WTC11 (cell line): Measurements from ENCODE around the gene GRAMD1B. TPM values are rescaled to one million over a fixed set of nuclear protein-coding genes. Genes with fewer than 3 reads are reported as not detected.

Experiments
- ATAC-seq: fragments of 200-7000 bp; cut with Tn5 transposase; 2 replicates; pipeline ENCODE4 v1.10.0; 2021; ENCODE audit warnings: mild to moderate bottlenecking, moderate library complexity
- CTCF ChIA-PET: fragments of 300-600 bp; sonication (Branson Sonifier 250); formaldehyde crosslinking; loops from one replicate; lab custom pipeline; 2021; ENCODE audit warnings: antibody characterized with exemption; lab: Charles Lee
- POLR2A ChIA-PET: fragments of 350-600 bp; sonication (Branson Sonifier 250); formaldehyde crosslinking; loops from one replicate; lab custom pipeline; 2021; ENCODE audit warnings: antibody characterized with exemption; lab: Charles Lee
- DNase-seq: peaks from one replicate; pipeline ENCODE4 v3.0.0; 2021; ENCODE audit warnings: low spot score
- H3K27ac Mint-ChIP-seq: 2 replicates; pipeline ENCODE4 v1.8.0; 2021; ENCODE audit warnings: mixed read lengths
- H3K27me3 Mint-ChIP-seq: 2 replicates; pipeline ENCODE4 v1.8.0; 2021; ENCODE audit warnings: low read depth, mild to moderate bottlenecking, moderate library complexity, mixed read lengths
- H3K36me3 Mint-ChIP-seq: 2 replicates; pipeline ENCODE4 v1.8.0; 2021; ENCODE audit warnings: mixed read lengths
- H3K4me1 Mint-ChIP-seq: 2 replicates; pipeline ENCODE4 v1.8.0; 2022; ENCODE audit warnings: mixed read lengths
- H3K4me3 Mint-ChIP-seq: 2 replicates; pipeline ENCODE4 v1.8.0; 2021; ENCODE audit warnings: mild to moderate bottlenecking, moderate library complexity, mixed read lengths
- H3K9me3 Mint-ChIP-seq: 2 replicates; pipeline ENCODE4 v1.8.0; 2021; ENCODE audit warnings: mixed read lengths
- CDX4 ChIP-seq: fragments of 250-450 bp; sonication (Bioruptor Pico); IDR thresholded peaks from 2 replicates; pipeline ENCODE4 v1.9.0; 2021; ENCODE audit warnings: moderate library complexity, mild to moderate bottlenecking, inconsistent platforms, borderline replicate concordance
- E2F5 ChIP-seq: sonication (generic); formaldehyde crosslinking; IDR thresholded peaks from 2 replicates; pipeline ENCODE4 v1.8.1; 2022; ENCODE audit warnings: mild to moderate bottlenecking, moderate library complexity, missing genetic modification reagents
- FOXK1 ChIP-seq: sonication (generic); formaldehyde crosslinking; IDR thresholded peaks from 2 replicates; pipeline ENCODE4 v1.8.0; 2022; ENCODE audit warnings: mild to moderate bottlenecking, moderate library complexity, missing genetic modification reagents
- GRHL2 ChIP-seq: fragments of 250-450 bp; sonication (Bioruptor Pico); IDR thresholded peaks from 2 replicates; pipeline ENCODE4 v1.8.0; 2022; ENCODE audit warnings: mild to moderate bottlenecking, moderate library complexity; ENCODE audit not compliant: insufficient replicate concordance, severe bottlenecking
- MXD4 ChIP-seq: fragments of 250-450 bp; sonication (Bioruptor Pico); IDR thresholded peaks from 2 replicates; pipeline ENCODE4 v1.8.0; 2021; ENCODE audit warnings: mild to moderate bottlenecking, moderate library complexity, borderline replicate concordance
- MYBL2 ChIP-seq: sonication (generic); formaldehyde crosslinking; IDR thresholded peaks from 2 replicates; pipeline ENCODE4 v1.8.1; 2023; ENCODE audit warnings: mild to moderate bottlenecking, moderate library complexity, missing genetic modification reagents
- NFE2L1 ChIP-seq: sonication (generic); formaldehyde crosslinking; IDR thresholded peaks from 2 replicates; pipeline ENCODE4 v1.8.1; 2023; ENCODE audit warnings: missing genetic modification reagents
- RELA ChIP-seq: sonication (generic); formaldehyde crosslinking; IDR thresholded peaks from 2 replicates; pipeline ENCODE4 v1.8.1; 2022; ENCODE audit warnings: missing genetic modification reagents, mild to moderate bottlenecking, borderline replicate concordance
- SOX15 ChIP-seq: fragments of 250-450 bp; sonication (Bioruptor Pico); IDR thresholded peaks from 2 replicates; pipeline ENCODE4 v1.9.0; 2021; ENCODE audit warnings: mild to moderate bottlenecking
- TCF7 ChIP-seq: sonication (generic); formaldehyde crosslinking; IDR thresholded peaks from 2 replicates; pipeline ENCODE4 v1.8.0; 2022; ENCODE audit warnings: mild to moderate bottlenecking, low read depth, missing genetic modification reagents, moderate library complexity
- ZBTB21 ChIP-seq: sonication (generic); formaldehyde crosslinking; IDR thresholded peaks from 2 replicates; pipeline ENCODE4 v1.8.1; 2023; ENCODE audit warnings: mild to moderate bottlenecking, missing genetic modification reagents, borderline replicate concordance
- ZNF416 ChIP-seq: fragments of 250-450 bp; sonication (Bioruptor Pico); IDR thresholded peaks from 2 replicates; pipeline ENCODE4 v1.9.0; 2021; ENCODE audit warnings: mild to moderate bottlenecking, inconsistent platforms
- ZNF532 ChIP-seq: fragments of 250-450 bp; sonication (Bioruptor Pico); IDR thresholded peaks from 2 replicates; pipeline ENCODE4 v1.9.0; 2021; ENCODE audit warnings: mild to moderate bottlenecking, borderline replicate concordance
- ZNF671 ChIP-seq: fragments of 250-450 bp; sonication (Bioruptor Pico); IDR thresholded peaks from 2 replicates; pipeline ENCODE4 v1.8.0; 2021; ENCODE audit warnings: mild to moderate bottlenecking
- total RNA-seq: library from RNA; stranded (reverse); gene quantifications from 3 replicates; pipeline ENCODE4 v1.2.3, GENCODE V29; 2021
- TF ChIP-seq, protein P1 (sequence below): sonication (generic); formaldehyde crosslinking; IDR thresholded peaks from 2 replicates; pipeline ENCODE4 v1.8.1; 2023; ENCODE audit warnings: mild to moderate bottlenecking, missing genetic modification reagents, moderate library complexity
- TF ChIP-seq, protein P2 (sequence below): sonication (generic); formaldehyde crosslinking; IDR thresholded peaks from 2 replicates; pipeline ENCODE4 v1.8.0; 2023; ENCODE audit warnings: missing genetic modification reagents, mild to moderate bottlenecking, borderline replicate concordance
- TF ChIP-seq, protein P3 (sequence below): fragments of 250-450 bp; sonication (Bioruptor Pico); IDR thresholded peaks from 2 replicates; pipeline ENCODE4 v1.9.0; 2021; ENCODE audit warnings: mild to moderate bottlenecking
- TF ChIP-seq, protein P4 (sequence below): sonication (generic); formaldehyde crosslinking; IDR thresholded peaks from 2 replicates; pipeline ENCODE4 v1.8.1; 2023; ENCODE audit warnings: mild to moderate bottlenecking, missing genetic modification reagents, borderline replicate concordance

Gene GRAMD1B
- total RNA-seq, 1 experiment from 2014 or later, result 31.5 TPM

- Mint-ChIP-seq H3K27ac (no peak overlapping the region), H3K36me3 (no peaks in the 10 kb centered on the region), H3K27me3 (peaks cover 34% of the 10 kb centered on the region), H3K4me1 (peaks cover 30% of the 10 kb centered on the region), H3K9me3 (0 out of 2 replicates have a peak, but pooled peaks cover 4% of the 10 kb centered on the region), H3K4me3 (no peak overlapping the region)
- CTCF ChIA-PET, result interaction anchor here (1.3 to 4.4 kb wide), 17 partner anchors 12 to 305 kb away, joined by 3 to 217 read pairs (median 11); partner anchors contain the start of gene GRAMD1B
- POLR2A ChIA-PET, result interaction anchor here (1.4 kb wide), 1 partner anchor 69 kb away, joined by 3 read pairs; no protein-coding TSS in a partner anchor
- ATAC-seq (no peak), DNase-seq (no peak)
- TF ChIP-seq SOX15 (CRISPR knock-in tag), result no peak
- no peak for TF ChIP-seq GRHL2 (CRISPR knock-in tag)
- no peak for TF ChIP-seq ZBTB21 (CRISPR knock-in tag)
- TF ChIP-seq MYBL2 (CRISPR knock-in tag), result no peak
- TF ChIP-seq ZNF671 (CRISPR knock-in tag), result no peak
- TF ChIP-seq E2F5 (CRISPR knock-in tag), result no peak
- no peak for TF ChIP-seq MXD4 (CRISPR knock-in tag)
- TF ChIP-seq, protein P1, sequence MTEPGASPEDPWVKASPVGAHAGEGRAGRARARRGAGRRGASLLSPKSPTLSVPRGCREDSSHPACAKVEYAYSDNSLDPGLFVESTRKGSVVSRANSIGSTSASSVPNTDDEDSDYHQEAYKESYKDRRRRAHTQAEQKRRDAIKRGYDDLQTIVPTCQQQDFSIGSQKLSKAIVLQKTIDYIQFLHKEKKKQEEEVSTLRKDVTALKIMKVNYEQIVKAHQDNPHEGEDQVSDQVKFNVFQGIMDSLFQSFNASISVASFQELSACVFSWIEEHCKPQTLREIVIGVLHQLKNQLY (CRISPR knock-in tag), result no peak
- TF ChIP-seq, protein P2, sequence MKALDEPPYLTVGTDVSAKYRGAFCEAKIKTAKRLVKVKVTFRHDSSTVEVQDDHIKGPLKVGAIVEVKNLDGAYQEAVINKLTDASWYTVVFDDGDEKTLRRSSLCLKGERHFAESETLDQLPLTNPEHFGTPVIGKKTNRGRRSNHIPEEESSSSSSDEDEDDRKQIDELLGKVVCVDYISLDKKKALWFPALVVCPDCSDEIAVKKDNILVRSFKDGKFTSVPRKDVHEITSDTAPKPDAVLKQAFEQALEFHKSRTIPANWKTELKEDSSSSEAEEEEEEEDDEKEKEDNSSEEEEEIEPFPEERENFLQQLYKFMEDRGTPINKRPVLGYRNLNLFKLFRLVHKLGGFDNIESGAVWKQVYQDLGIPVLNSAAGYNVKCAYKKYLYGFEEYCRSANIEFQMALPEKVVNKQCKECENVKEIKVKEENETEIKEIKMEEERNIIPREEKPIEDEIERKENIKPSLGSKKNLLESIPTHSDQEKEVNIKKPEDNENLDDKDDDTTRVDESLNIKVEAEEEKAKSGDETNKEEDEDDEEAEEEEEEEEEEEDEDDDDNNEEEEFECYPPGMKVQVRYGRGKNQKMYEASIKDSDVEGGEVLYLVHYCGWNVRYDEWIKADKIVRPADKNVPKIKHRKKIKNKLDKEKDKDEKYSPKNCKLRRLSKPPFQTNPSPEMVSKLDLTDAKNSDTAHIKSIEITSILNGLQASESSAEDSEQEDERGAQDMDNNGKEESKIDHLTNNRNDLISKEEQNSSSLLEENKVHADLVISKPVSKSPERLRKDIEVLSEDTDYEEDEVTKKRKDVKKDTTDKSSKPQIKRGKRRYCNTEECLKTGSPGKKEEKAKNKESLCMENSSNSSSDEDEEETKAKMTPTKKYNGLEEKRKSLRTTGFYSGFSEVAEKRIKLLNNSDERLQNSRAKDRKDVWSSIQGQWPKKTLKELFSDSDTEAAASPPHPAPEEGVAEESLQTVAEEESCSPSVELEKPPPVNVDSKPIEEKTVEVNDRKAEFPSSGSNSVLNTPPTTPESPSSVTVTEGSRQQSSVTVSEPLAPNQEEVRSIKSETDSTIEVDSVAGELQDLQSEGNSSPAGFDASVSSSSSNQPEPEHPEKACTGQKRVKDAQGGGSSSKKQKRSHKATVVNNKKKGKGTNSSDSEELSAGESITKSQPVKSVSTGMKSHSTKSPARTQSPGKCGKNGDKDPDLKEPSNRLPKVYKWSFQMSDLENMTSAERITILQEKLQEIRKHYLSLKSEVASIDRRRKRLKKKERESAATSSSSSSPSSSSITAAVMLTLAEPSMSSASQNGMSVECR (CRISPR knock-in tag), result no peak
- no peak for TF ChIP-seq ZNF416 (CRISPR knock-in tag)
- no peak for TF ChIP-seq NFE2L1 (CRISPR knock-in tag)
- no peak for TF ChIP-seq ZNF532 (CRISPR knock-in tag)
- TF ChIP-seq FOXK1 (CRISPR knock-in tag), result no peak
- TF ChIP-seq, protein P3, sequence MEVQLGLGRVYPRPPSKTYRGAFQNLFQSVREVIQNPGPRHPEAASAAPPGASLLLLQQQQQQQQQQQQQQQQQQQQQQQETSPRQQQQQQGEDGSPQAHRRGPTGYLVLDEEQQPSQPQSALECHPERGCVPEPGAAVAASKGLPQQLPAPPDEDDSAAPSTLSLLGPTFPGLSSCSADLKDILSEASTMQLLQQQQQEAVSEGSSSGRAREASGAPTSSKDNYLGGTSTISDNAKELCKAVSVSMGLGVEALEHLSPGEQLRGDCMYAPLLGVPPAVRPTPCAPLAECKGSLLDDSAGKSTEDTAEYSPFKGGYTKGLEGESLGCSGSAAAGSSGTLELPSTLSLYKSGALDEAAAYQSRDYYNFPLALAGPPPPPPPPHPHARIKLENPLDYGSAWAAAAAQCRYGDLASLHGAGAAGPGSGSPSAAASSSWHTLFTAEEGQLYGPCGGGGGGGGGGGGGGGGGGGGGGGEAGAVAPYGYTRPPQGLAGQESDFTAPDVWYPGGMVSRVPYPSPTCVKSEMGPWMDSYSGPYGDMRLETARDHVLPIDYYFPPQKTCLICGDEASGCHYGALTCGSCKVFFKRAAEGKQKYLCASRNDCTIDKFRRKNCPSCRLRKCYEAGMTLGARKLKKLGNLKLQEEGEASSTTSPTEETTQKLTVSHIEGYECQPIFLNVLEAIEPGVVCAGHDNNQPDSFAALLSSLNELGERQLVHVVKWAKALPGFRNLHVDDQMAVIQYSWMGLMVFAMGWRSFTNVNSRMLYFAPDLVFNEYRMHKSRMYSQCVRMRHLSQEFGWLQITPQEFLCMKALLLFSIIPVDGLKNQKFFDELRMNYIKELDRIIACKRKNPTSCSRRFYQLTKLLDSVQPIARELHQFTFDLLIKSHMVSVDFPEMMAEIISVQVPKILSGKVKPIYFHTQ (CRISPR knock-in tag), result no peak
- TF ChIP-seq, protein P4, sequence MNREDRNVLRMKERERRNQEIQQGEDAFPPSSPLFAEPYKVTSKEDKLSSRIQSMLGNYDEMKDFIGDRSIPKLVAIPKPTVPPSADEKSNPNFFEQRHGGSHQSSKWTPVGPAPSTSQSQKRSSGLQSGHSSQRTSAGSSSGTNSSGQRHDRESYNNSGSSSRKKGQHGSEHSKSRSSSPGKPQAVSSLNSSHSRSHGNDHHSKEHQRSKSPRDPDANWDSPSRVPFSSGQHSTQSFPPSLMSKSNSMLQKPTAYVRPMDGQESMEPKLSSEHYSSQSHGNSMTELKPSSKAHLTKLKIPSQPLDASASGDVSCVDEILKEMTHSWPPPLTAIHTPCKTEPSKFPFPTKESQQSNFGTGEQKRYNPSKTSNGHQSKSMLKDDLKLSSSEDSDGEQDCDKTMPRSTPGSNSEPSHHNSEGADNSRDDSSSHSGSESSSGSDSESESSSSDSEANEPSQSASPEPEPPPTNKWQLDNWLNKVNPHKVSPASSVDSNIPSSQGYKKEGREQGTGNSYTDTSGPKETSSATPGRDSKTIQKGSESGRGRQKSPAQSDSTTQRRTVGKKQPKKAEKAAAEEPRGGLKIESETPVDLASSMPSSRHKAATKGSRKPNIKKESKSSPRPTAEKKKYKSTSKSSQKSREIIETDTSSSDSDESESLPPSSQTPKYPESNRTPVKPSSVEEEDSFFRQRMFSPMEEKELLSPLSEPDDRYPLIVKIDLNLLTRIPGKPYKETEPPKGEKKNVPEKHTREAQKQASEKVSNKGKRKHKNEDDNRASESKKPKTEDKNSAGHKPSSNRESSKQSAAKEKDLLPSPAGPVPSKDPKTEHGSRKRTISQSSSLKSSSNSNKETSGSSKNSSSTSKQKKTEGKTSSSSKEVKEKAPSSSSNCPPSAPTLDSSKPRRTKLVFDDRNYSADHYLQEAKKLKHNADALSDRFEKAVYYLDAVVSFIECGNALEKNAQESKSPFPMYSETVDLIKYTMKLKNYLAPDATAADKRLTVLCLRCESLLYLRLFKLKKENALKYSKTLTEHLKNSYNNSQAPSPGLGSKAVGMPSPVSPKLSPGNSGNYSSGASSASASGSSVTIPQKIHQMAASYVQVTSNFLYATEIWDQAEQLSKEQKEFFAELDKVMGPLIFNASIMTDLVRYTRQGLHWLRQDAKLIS (CRISPR knock-in tag), result no peak
- TF ChIP-seq RELA (CRISPR knock-in tag), result no peak
- no peak for TF ChIP-seq CDX4
- no peak for TF ChIP-seq TCF7
These were observed 21.2 kb upstream of the GRAMD1B start for GRCh38 chr11:123408619-123409455.
